Activated gamma-delta T cell treated with anti-CD3 and anti-CD28 coated beads, Interleukin-2, amount 50 U/mL, for 16 hours (primary cell): Measurements from ENCODE around the gene TTC3.
"Not testable (repeated sequence)": the region's sequence is repeated elsewhere in the genome, so short reads cannot be mapped to it uniquely, and the experiment has no call there.

Experiments
- DNase-seq: peaks from one replicate; pipeline ENCODE4 v3.0.0-alpha.2; 2020; ENCODE audit warnings: low read depth

The TTC3 gene

GRCh38 chr21:37093977-37094376, 20.9 kb downstream of the TTC3 start:
- DNase-seq: no peak

- no peak for DNase-seq
These were observed 22.8 kb downstream of the TTC3 start for GRCh38 chr21:37095821-37096220.

GRCh38 chr21:37098751-37099150, 25.7 kb downstream of the TTC3 start:
- DNase-seq: no peak

GRCh38 chr21:37100316-37100715, 27.3 kb downstream of the TTC3 start:
- DNase-seq: no peak

- DNase-seq: no peak
These were observed 28.3 kb downstream of the TTC3 start for GRCh38 chr21:37101384-37101783.

- DNase-seq: not testable (repeated sequence)
These were observed 29.7 kb downstream of the TTC3 start for GRCh38 chr21:37102746-37103145.

- DNase-seq: no peak
These were observed 33.9 kb downstream of the TTC3 start for GRCh38 chr21:37106998-37107397.

GRCh38 chr21:37111029-37111428, 38.0 kb downstream of the TTC3 start:
- not testable (repeated sequence) for DNase-seq

- DNase-seq: not testable (repeated sequence)
These were observed 41.2 kb downstream of the TTC3 start for GRCh38 chr21:37114301-37114700.

- not testable (repeated sequence) for DNase-seq
These were observed 43.4 kb downstream of the TTC3 start for GRCh38 chr21:37116459-37116858.

- no peak for DNase-seq
These were observed 44.1 kb downstream of the TTC3 start for GRCh38 chr21:37117204-37117603.

GRCh38 chr21:37118187-37118826, 45.3 kb downstream of the TTC3 start:
- DNase-seq: no peak

- DNase-seq: no peak
These were observed 46.6 kb downstream of the TTC3 start for GRCh38 chr21:37119421-37120218.

GRCh38 chr21:37128076-37128475, 55.0 kb downstream of the TTC3 start:
- DNase-seq: no peak

GRCh38 chr21:37130971-37131370, 57.9 kb downstream of the TTC3 start:
- no peak for DNase-seq

- no peak for DNase-seq
These were observed 63.2 kb downstream of the TTC3 start for GRCh38 chr21:37136261-37136660.

GRCh38 chr21:37136744-37137143, 63.7 kb downstream of the TTC3 start:
- no peak for DNase-seq

GRCh38 chr21:37139154-37139553, 66.1 kb downstream of the TTC3 start:
- no peak for DNase-seq

GRCh38 chr21:37139902-37140301, 66.8 kb downstream of the TTC3 start:
- DNase-seq: no peak

- not testable (repeated sequence) for DNase-seq
These were observed 70.3 kb downstream of the TTC3 start for GRCh38 chr21:37143392-37143791.

- no peak for DNase-seq
These were observed 72.6 kb downstream of the TTC3 start for GRCh38 chr21:37145635-37146111.

- no peak for DNase-seq
These were observed 73.5 kb downstream of the TTC3 start for GRCh38 chr21:37146320-37147235.
